Measurements from ENCODE around the gene TTC23.
A peak's percentile ranks its signal among the peaks of the same experiment; 100 is the strongest.

The TTC23 gene

DNA sequence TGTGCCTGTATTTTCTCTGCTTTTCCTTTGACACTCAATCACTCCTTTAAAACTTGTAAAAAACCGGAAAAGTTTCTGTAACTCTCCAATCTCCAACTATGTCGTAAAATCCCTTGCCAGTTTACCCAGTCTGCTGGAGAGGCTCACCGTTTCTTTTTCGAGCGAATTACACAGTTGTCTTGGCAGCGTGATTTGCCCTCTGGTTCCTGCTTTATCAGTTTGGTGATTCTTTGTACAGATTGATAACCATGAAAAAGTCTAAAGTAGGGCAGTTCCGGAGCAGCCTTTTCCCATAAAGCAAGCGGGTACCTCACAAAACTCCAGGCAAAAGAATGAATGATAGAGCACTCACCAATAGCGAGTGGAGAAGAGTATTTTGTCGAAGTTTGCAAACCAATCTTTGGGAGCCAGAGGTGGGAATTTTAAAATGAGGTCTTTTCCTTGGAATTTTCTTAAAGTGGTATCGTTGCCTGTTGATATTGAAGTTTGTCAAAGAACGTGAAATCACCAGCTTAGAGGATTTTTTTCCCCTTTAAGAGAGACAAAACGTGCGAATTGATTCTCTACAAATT is at the start of gene TTC23:
Gene TTC23 (minus strand): TSS at position 312 of the 572 bp plus-strand sequence. CDS start 20,869 bp downstream, outside the sequence.
- no peak for DNase-seq

DNA sequence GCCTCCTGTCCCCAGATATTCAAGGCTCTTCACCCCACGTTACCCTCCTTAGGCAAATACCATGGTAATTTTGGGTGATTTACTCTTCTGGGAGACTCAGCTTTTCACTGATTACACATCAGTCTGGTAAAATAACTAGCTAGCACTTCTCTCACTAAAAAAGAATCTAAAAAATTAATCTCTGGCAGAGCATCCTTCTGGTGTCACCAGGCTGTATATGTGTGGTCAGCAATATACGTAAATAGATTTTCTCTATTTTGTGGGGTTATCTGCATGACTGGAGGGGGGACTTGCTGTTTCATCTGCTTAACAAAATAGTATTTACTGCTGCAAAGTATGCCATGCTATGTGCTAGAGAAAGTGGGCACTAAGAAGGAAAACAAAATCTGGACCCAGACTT is 47.0 kb upstream of the TTC23 start:
- DNase-seq = no peak

GRCh38 chr15:99295840-99296239 is 46.5 kb upstream of the TTC23 start:
- DNase-seq = no peak

GRCh38 chr15:99291643-99292042 is 42.3 kb upstream of the TTC23 start:
- DNase-seq = no peak

GRCh38 chr15:99283717-99284116 is 34.3 kb upstream of the TTC23 start:
- DNase-seq = no peak

- no peak for DNase-seq
These were observed 33.2 kb upstream of the TTC23 start for GRCh38 chr15:99282586-99282985.

DNA sequence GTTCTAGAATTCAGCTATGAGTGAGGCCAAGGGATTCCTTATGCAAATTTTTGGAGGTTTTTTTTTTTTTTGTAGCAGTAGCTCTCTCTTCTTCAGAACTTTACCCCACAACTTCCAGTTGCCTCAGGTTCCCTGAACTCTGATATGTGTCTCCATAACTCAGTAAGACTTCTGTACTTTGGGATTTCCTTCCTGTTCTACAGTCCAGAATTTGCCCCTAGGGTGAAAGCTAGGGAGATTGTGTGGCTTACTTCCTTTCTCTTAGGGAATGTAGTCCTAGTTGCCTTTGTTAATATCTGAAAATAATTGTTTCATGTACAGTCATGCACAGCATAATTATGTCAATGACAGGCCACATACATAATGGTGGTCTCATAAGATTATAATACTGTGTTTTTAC is 32.7 kb upstream of the TTC23 start:
- no peak for DNase-seq

DNA sequence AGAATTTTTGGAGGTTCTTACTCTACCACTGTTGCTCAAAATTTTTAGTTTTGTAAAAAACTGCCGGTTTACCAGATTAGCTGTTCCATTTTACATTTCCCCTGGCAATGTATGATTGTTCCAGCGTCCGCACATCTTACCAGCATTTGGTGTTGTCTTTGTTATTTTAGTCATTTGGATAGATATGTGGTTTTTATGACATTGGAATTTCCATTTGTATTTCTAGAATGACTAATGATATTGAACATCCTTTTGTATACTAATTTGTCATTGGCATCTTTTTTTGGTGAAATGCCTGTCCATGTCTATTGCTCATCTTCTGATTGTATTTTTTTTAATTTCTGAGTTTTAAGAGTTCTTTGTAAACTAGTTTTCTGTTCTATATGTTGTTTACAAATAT is 30.4 kb upstream of the TTC23 start:
- DNase-seq = no peak

DNA sequence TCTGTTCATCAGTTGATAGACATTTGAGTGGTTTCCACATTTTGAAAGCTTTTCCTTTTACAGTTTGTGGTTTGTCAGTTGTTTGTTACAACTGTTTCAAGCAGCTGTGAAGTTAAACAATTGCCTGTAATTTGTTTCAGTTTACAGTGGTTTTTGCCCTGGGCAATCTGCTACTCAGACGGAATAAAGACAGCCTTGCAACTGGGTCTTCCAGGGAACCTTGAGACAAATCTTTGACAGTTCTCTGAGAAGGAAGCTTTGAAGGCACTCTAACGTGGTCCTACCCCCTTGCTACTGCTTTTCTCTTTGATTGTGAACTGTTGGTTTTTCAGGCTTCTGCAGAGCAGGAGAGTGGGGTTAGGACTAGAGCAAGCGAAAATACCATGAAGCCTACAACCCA is 29.9 kb upstream of the TTC23 start:
- no peak for DNase-seq

DNA sequence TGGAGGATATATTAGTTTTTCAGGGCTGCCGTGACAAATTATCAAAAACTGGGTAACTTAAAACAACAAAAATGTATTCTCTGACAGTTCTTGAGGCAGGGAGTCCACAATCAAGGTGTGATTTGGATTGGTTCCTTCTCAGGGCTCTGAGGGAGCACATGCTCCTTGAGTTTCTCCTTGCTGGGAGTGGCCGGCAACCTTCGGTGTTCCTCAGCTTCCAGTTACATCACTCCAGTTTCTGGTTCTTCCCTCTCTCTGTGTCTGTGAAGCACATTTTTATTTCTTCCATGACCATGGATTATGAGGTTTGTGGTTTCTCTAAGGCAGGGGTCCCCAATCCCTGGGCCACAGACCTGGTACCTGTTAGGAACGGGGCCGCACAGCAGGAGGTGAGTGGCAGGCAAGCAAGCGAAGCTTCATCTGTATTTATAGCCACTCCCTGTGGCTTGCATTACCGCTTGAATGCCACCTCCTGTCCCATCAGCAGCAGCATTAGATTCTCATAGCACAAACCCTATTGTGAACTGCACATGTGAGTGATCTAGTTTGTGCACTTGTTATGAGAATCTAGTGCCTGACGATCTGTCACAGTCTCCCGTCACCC is 26.2 kb upstream of the TTC23 start:
- DNase-seq = no peak

GRCh38 chr15:99275061-99275460 is 25.7 kb upstream of the TTC23 start:
- DNase-seq = no peak

DNA sequence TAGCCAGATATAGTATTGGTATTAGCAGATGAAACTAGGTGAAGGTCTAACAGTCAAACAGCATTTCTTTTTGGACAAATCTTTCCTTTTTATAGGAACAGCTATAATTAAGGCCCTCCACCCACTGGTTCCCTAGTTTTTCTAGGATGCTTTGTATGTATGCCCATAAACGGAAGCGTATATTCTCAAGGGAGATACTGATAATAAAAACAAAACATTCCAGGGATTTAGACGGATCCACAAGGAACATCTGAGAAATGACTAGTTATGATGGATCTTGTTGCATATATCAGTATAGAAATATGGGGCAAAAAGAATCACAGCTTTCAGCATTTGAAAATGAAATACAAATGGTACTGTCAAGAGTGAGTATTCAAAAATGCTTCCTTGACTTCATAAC is 24.4 kb upstream of the TTC23 start:
- no peak for DNase-seq

GRCh38 chr15:99268431-99268830 is 19.1 kb upstream of the TTC23 start:
- DNase-seq = no peak

- DNase-seq = no peak
These were observed 18.6 kb upstream of the TTC23 start for GRCh38 chr15:99267957-99268356.

DNA sequence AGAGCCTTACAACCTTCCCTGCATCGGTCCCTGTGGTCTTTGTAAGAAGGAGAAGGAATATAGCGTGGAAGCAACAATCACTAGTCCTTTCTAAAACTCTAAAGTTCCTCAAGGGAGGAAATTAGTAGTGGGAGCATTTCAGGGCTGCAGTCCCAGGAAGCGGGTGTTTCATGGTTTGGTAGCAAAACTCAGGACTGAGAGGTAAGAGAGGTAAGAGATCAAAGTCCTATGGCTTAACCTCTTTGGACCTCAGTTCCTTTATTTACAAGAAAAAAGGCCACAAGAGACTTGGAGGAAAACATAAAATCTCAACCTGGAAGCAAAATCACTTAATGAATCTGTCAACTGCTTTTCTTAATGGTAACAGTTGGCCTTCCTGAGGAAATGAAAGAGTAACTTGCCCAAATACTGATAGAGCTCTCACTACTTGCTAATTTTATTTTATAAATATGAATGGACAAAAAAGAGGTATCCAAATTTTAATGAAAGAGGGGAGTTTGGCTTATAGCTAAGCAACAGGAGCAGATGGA is 16.2 kb upstream of the TTC23 start:
- no peak for DNase-seq

GRCh38 chr15:99264125-99264524 is 14.7 kb upstream of the TTC23 start:
- DNase-seq = no peak

- no peak for DNase-seq
These were observed 7.8 kb upstream of the TTC23 start for GRCh38 chr15:99257107-99257750.

- DNase-seq = no peak
These were observed 4.2 kb upstream of the TTC23 start for GRCh38 chr15:99253381-99254090.

DNA sequence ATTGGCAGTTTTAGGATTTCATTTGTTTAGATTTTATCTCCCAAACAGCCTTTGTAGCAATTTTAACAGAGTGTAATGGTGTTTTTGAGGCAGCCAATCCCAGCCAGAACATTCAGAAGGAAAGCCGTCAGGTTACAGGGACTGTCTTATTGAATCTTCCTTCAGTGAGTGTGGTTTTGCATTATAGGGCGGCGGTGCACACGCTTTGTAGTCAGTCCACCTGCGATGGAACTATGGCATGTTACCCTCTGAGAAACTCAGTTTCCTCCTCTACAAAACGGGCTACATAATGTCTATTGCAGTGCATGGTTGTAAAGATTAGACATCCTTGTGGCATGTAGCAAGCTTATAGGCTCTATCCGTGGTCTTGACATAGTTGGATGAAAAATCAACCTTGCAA is 2.9 kb upstream of the TTC23 start:
- no peak for DNase-seq

DNA sequence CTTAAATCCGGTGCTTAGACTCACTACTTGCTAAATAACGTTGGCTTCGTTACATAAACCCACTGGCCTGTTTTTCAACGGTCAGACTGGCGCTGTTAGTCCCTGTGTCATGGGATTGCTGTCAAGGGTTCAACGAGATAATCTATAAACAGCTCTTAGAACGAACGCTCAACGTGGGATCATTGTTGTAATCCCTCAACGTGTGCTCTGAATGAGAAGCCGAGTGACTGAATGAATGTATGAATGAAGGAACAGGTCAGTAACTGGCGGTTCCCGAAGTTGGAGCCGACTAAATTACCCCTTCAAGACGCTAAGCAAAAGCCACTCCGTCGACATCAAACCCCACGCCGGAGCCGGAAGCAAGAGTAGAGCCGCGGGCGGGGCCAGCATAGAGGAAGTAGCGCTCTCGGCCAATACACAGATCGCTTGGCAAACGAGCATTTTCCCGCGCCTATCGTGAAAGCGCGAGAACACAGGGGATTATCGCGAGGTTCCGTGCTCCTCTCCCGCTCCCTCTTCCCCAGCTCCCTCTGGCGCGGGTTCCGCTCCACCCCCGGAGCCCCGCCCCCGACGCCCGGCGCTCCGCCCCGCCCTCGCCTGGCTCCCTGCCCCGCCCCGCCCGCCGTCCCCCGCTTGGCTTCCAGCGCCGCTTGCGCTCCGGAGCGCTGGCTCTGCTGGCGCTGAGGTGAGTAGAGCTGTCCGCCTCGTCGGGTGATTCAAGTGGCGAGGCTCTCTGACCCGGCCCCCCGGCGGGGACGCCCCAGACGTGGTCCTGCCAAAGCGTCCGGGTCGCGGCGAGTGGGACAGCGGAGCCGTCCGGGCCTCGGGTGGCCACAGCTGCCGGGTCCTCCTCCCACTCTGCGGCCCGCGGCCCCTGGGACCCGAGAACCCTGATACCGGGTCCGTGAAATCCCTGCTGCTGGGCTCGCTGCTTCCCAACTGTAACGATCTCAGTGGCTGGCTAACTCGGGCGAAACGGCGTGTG is 1.8 kb upstream of the TTC23 start, which contains the start of gene LRRC28:
Gene LRRC28 (plus strand): TSS at position 625 of the 985 bp plus-strand sequence. CDS start 4,477 bp downstream, outside the sequence.
- peak; percentile 88 for DNase-seq

- DNase-seq = no peak
These were observed 1.1 kb upstream of the TTC23 start for GRCh38 chr15:99250494-99250856.

DNA sequence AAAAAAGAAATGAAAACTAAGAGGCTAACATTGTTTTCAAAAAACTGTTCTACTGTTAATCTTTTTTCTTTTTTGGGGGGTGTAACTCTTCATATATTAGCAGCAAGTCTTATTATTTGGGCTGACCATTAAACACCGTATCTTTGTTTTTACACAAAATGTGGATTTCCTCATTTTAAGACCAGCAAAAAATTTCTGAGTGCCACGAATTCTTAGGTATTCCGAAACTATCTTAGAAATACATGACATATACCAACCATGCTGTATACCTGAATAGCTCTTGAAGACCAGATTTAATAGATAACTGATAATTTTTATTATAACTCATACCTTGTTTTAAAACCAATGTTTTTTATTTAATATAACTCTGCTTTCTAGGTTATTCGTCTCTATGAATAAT is 620 bp upstream of the TTC23 start:
- DNase-seq = no peak
